ENCODE measurements around the gene PDE7B. TPM values are rescaled to one million over a fixed set of nuclear protein-coding genes. Genes with fewer than 3 reads are reported as not detected.

The PDE7B gene
- total and polyA plus RNA-seq, 2 of the 13 experiments (the other 11 are each of a cell fraction or from before 2014, with no cell fraction given), result not detected

- no peak for TF ChIP-seq HNF1A (IDR thresholded peaks at IDR 0.05; ENCODE audit: low read depth)
- no peak for TF ChIP-seq HNF1A (CRISPR knock-in tag; IDR thresholded peaks at IDR 0.05; ENCODE audit: borderline replicate concordance)
- no peak for TF ChIP-seq ZSCAN31 (CRISPR knock-in tag; IDR thresholded peaks at IDR 0.05; ENCODE audit: low read depth)
- no peak for TF ChIP-seq ZNF224 (CRISPR knock-in tag; IDR thresholded peaks at IDR 0.05)
- TF ChIP-seq NFYC (CRISPR knock-in tag; IDR thresholded peaks at IDR 0.05), result no peak
- TF ChIP-seq ZNF724P (CRISPR knock-in tag; IDR thresholded peaks at IDR 0.05; ENCODE audit: borderline replicate concordance), result no peak
- TF ChIP-seq POLR2AphosphoS2 (IDR thresholded peaks at IDR 0.05; ENCODE audit: low read depth, low read length), result no peak
- TF ChIP-seq ATF5 (CRISPR knock-in tag; IDR thresholded peaks at IDR 0.05; ENCODE audit: low read depth), result no peak
- TF ChIP-seq LBX2 (CRISPR knock-in tag; IDR thresholded peaks at IDR 0.05; ENCODE audit: borderline replicate concordance), result no peak
- TF ChIP-seq ZNF496 (CRISPR knock-in tag; IDR thresholded peaks at IDR 0.05; ENCODE audit: insufficient replicate concordance), result no peak
- TF ChIP-seq ZNF550 (CRISPR knock-in tag; IDR thresholded peaks at IDR 0.05; ENCODE audit: borderline replicate concordance), result no peak
- TF ChIP-seq AGO1 (IDR thresholded peaks at IDR 0.05; ENCODE audit: low read depth, low read length, poor library complexity, severe bottlenecking), result no peak
- no peak for TF ChIP-seq HNF4G (IDR thresholded peaks at IDR 0.05; ENCODE audit: borderline replicate concordance, low read depth, low read length)
- no peak for TF ChIP-seq HNF4G (CRISPR knock-in tag; IDR thresholded peaks at IDR 0.05; ENCODE audit: borderline replicate concordance, low read depth)
- ChIA-PET CTCF (ENCODE audit: low intra/inter-chr PET ratio, low total read pairs) (no interaction called here), POLR2A (no interaction called here)
- H3K36me3 ChIP-seq (replicated peaks in 1 of 2; ENCODE audit: control insufficient read depth in 1 of 2, insufficient read depth in 2 of 2, low read length in 2 of 2), result no peaks in the 10 kb centered on the region
- intact Hi-C loops (cut with micrococcal nuclease; ENCODE audit: unreplicated experiment), result no loop called here
- no peak overlapping the region for H2AFZ ChIP-seq (ENCODE audit: low read length)
- H4K20me1 ChIP-seq (ENCODE audit: insufficient read depth, low read length), result no peaks in the 10 kb centered on the region
- no peak overlapping the region for H3K9ac ChIP-seq (ENCODE audit: insufficient read depth, low read depth, low read length)
- BruUV-seq (replicated peaks), result no TSS peak
- no peaks in the 10 kb centered on the region for H3K27me3 ChIP-seq (ENCODE audit: control insufficient read depth in 1 of 2, insufficient read depth in 2 of 2, low read length in 2 of 2)
- no peak overlapping the region for H3K4me2 ChIP-seq (ENCODE audit: low read depth, low read length)
- H3K79me2 ChIP-seq (ENCODE audit: insufficient read depth, low read length), result no peaks in the 10 kb centered on the region
- FAIRE-seq (no peak), DNase-seq (ENCODE audit: low spot score) (no peak), ATAC-seq (no peak)
- H3K27ac ChIP-seq (ENCODE audit: extremely low read length, insufficient read depth, low read length), result no peak overlapping the region
- no peak overlapping the region for H3K4me3 ChIP-seq (replicated peaks in 1 of 3; ENCODE audit: insufficient read depth in 1 of 3, low read depth in 2 of 3, low read length in 3 of 3)
- H3K4me1 ChIP-seq (ENCODE audit: insufficient read depth, low read length), result no peaks in the 10 kb centered on the region
- in situ Hi-C loops (cut with HindIII; ENCODE audit: extremely low pct_ligation_motif_present, low pct_unique_long_range_greater_than_20kb), result no loop called here
- WGBS (ENCODE audit: low lambda C conversion rate), result 18% methylated on average over 3 of the region's 3 CpGs
- H3K9me3 ChIP-seq (ENCODE audit: low read length), result no peaks in the 10 kb centered on the region
Observed at GRCh38 chr6:135850882-135851281, 619 bp upstream of the PDE7B start.
